ENCODE data around the gene FGFR3. TPM values are rescaled to one million over a fixed set of nuclear protein-coding genes. Genes with fewer than 3 reads are reported as not detected.

Gene FGFR3
- total RNA-seq, 1 donor from 2014 or later, result 1.0 TPM

DNA sequence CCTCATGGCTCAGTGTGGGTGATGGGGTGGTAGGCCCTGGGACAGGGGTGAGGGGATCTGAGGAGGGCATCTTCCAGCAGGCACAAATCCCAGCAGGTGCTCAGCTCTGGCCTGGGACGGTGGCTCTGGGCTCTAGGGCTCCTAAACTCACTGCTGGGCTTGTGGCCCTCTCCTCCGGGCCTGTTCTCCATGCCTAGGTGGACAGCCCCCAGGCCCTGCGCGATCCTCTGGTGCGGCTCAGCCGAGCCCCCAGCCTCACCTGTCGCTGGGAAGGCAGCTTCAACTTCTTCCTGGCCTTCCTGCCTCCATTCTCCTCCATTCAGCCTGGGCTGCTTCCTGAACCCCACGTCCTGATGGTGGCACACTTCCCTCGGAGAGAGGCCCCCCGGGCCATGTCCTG, 19.3 kb upstream of the FGFR3 start:
- TF ChIP-seq, protein P1, sequence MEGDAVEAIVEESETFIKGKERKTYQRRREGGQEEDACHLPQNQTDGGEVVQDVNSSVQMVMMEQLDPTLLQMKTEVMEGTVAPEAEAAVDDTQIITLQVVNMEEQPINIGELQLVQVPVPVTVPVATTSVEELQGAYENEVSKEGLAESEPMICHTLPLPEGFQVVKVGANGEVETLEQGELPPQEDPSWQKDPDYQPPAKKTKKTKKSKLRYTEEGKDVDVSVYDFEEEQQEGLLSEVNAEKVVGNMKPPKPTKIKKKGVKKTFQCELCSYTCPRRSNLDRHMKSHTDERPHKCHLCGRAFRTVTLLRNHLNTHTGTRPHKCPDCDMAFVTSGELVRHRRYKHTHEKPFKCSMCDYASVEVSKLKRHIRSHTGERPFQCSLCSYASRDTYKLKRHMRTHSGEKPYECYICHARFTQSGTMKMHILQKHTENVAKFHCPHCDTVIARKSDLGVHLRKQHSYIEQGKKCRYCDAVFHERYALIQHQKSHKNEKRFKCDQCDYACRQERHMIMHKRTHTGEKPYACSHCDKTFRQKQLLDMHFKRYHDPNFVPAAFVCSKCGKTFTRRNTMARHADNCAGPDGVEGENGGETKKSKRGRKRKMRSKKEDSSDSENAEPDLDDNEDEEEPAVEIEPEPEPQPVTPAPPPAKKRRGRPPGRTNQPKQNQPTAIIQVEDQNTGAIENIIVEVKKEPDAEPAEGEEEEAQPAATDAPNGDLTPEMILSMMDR (IDR thresholded peaks at IDR 0.05; ENCODE audit: unreplicated experiment), result no peak
- no peak overlapping the region for H3K27ac Mint-ChIP-seq (ENCODE audit: unreplicated experiment)
- no peaks in the 10 kb centered on the region for H3K36me3 Mint-ChIP-seq (ENCODE audit: low read depth, unreplicated experiment)
- H3K9me3 Mint-ChIP-seq (ENCODE audit: unreplicated experiment), result no peaks in the 10 kb centered on the region
- H3K4me1 Mint-ChIP-seq (ENCODE audit: unreplicated experiment), result no peaks in the 10 kb centered on the region
- H3K4me3 Mint-ChIP-seq (ENCODE audit: unreplicated experiment), result no peak overlapping the region
- H3K27me3 Mint-ChIP-seq (ENCODE audit: unreplicated experiment), result peaks cover 6% of the 10 kb centered on the region
- no peak for DNase-seq (ENCODE audit: low spot score)

DNA sequence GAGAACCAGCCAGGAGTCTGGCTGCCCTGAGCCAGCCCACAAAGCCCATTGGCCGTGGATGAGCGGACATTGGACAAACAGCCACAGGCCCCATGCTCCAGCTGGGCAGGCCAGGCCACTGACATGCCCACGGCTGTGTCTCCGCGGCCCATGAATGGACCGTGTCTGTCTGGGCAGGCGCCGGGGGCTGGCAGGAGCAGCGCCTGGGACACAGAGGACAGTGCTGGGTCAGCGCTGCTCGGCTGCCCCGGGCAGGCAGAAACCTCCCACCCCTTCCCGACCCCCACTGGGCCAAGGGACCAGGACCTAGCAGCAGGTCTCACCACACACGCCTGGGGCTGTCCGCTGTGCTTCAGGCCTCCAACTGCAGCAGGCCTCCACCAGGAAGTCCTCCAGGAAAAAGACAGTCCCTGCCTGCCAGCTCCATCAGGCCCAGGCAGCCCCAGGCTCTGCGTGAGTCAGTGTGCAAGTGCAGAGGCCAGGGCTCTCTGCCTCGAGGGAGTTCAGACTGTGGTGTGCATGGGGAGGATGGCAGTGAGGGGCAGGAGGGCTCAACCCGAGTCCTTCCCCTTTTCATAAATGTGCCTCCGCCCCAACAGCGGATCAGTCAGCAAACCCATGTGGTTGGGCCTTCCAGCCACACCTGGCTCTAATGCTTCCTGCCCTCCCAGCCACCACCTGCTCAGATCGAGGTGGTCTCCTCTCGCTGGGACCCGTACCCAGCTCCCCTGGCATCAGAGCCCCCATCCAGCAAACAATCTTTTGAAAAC, 17.2 kb upstream of the FGFR3 start:
- Mint-ChIP-seq H3K27ac (ENCODE audit: unreplicated experiment) (no peak overlapping the region), H3K27me3 (ENCODE audit: unreplicated experiment) (peaks cover 4% of the 10 kb centered on the region), H3K36me3 (ENCODE audit: low read depth, unreplicated experiment) (no peaks in the 10 kb centered on the region), H3K4me3 (ENCODE audit: unreplicated experiment) (no peak overlapping the region), H3K9me3 (ENCODE audit: unreplicated experiment) (no peaks in the 10 kb centered on the region), H3K4me1 (ENCODE audit: unreplicated experiment) (no peaks in the 10 kb centered on the region)
- TF ChIP-seq, protein P1 (IDR thresholded peaks at IDR 0.05; ENCODE audit: unreplicated experiment), result no peak
- no peak for DNase-seq (ENCODE audit: low spot score)

DNA sequence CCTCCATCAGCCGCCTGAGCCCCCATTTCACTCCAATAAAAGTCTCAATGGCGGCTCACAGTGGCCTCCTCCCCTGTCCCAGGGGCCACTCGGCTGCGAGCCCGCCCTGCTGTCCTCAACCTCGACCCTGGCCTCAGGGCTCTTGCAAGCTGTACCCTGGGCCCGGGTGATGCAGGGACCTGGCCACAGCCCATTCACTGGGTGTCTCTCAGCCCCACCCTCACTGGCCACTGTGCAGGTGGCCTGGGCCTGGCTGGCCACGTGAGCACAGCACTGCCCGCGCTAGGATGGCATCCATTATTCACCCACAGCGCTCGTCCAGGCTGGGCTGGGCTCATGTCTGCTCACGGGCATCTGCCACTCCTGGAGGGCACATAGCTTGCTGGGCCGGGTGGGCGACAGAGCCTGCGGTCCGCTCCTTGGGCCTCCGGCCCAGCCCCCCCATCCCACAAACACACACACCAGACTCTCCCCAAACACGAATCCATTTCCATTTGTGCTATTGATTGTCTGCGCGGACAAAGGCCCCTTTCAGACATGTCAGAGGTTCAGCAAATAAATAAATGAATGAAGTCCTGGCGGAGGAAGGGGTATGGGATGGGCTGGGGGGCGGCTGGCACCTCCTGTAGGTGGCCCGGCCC, 16.5 kb upstream of the FGFR3 start:
- no peaks in the 10 kb centered on the region for H3K4me1 Mint-ChIP-seq (ENCODE audit: unreplicated experiment)
- H3K27ac Mint-ChIP-seq (ENCODE audit: unreplicated experiment), result no peak overlapping the region

DNA sequence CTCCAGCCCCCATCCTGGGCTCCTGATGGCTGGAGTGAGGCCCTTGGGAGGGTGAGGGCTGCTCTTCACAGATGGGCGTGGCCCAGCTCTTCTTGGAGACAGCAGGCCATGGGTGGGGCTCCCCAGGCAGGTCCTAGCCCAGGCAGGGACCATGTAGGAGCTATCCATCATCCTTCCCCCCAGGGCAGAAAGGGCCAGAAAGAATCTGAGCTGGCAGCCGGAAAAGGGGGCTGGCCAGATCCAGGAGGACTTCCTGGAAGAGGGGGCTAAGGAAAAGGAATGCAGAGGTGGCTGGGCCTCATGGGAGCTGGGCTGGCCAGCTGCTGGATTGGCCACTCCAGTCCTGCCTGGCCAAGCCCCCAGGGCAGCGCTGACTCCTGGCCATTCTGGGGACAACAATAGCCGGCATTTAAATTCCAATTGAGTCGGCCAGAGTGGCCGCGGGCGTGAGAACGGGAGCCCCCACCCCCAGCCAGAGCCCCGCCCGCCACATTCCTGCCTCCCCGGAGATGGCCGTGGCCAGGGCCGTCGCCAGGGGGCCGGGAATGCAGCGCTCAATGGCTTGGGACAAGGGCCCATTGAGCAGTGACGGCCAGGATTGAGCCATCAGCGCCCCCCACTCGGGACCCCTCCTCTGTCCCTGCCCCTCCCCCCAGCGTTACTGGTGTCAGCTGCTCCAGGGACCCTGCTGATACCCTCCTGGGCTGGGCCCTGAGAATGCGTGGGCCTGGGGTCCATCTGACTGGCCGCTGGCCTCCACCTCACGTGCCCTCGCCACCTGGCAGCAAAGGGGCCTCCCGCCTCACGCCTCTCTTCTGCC, 15.1 kb upstream of the FGFR3 start:
- Mint-ChIP-seq H3K4me3 (ENCODE audit: unreplicated experiment) (no peak overlapping the region), H3K9me3 (ENCODE audit: unreplicated experiment) (no peaks in the 10 kb centered on the region), H3K4me1 (ENCODE audit: unreplicated experiment) (no peaks in the 10 kb centered on the region), H3K27ac (ENCODE audit: unreplicated experiment) (no peak overlapping the region), H3K27me3 (ENCODE audit: unreplicated experiment) (peaks cover 8% of the 10 kb centered on the region), H3K36me3 (ENCODE audit: low read depth, unreplicated experiment) (no peaks in the 10 kb centered on the region)
- TF ChIP-seq, protein P1 (IDR thresholded peaks at IDR 0.05; ENCODE audit: unreplicated experiment), result no peak
- DNase-seq (ENCODE audit: low spot score), result peak; percentile 59

More for the DNA sequence above, 16.5 kb upstream of the FGFR3 start:
- TF ChIP-seq, protein P1 (IDR thresholded peaks at IDR 0.05; ENCODE audit: unreplicated experiment), result no peak
- peaks cover 4% of the 10 kb centered on the region for H3K27me3 Mint-ChIP-seq (ENCODE audit: unreplicated experiment)
- no peak for DNase-seq (ENCODE audit: low spot score)
- no peaks in the 10 kb centered on the region for H3K9me3 Mint-ChIP-seq (ENCODE audit: unreplicated experiment)
- no peak overlapping the region for H3K4me3 Mint-ChIP-seq (ENCODE audit: unreplicated experiment)
- H3K36me3 Mint-ChIP-seq (ENCODE audit: low read depth, unreplicated experiment), result no peaks in the 10 kb centered on the region
